SK-N-SH (cell line): ENCODE measurements around the gene PTPRK. TPM values are rescaled to one million over a fixed set of nuclear protein-coding genes. Genes with fewer than 3 reads are reported as not detected.

Experiments
- CTCF ChIA-PET: fragments of 300-600, 350-600 bp; formaldehyde crosslinking; extraction: SDS; loops from one replicate; lab custom pipeline; 2021; lab: Yijun Ruan, JAX
- POLR2A ChIA-PET: fragments of 350-600 bp; sonication (Branson Sonifier 250); formaldehyde crosslinking; extraction: SDS; loops from one replicate; lab custom pipeline; 2020; ENCODE audit warnings: antibody characterized with exemption, inconsistent platforms; lab: Yijun Ruan, JAX
- DNase-seq: peaks from one replicate; pipeline ENCODE4 v3.0.0; 2012
- H2AFZ ChIP-seq: fragments of 200-600 bp; sonication (generic); 2 replicates; pipeline ENCODE4 v1.8.1; 2016; ENCODE audit warnings: antibody characterized with exemption, mild to moderate bottlenecking, low read depth
- H3F3A ChIP-seq: fragments of 200-600 bp; sonication (generic); replicated peaks from 2 replicates; pipeline ENCODE3; 2016; ENCODE audit warnings: antibody characterized with exemption, mild to moderate bottlenecking; ENCODE audit not compliant: insufficient read depth
- H3K27ac ChIP-seq, 2 experiments: fragments of 200-500 bp in 1 of 2; fragments of 200-600 bp in 1 of 2; sonication (Bioruptor generic) in 1 of 2; sonication (generic), shearing (Covaris generic) in 1 of 2; 2 replicates each; pipeline versions ENCODE4 v1.5.1 to v1.6.1; 2014 to 2016; ENCODE audit warnings: low read depth in 2 of 2, inconsistent platforms in 1 of 2, low read length in 1 of 2, mild to moderate bottlenecking in 1 of 2, mixed read lengths in 1 of 2
- H3K27me3 ChIP-seq: fragments of 200-600 bp; sonication (generic), shearing (Covaris generic); 2 replicates; pipeline ENCODE4 v1.6.1; 2016; ENCODE audit warnings: mixed run types; ENCODE audit not compliant: insufficient read depth
- H3K36me3 ChIP-seq, 2 experiments: fragments of 200-500 bp in 1 of 2; fragments of 200-600 bp in 1 of 2; sonication (Bioruptor generic) in 1 of 2; sonication (generic) in 1 of 2; replicated peaks in 1 of 2; 2 replicates each; pipeline versions ENCODE3 to v1.5.1; 2014 to 2016; ENCODE audit warnings: low read length in 1 of 2, mild to moderate bottlenecking in 1 of 2; ENCODE audit not compliant: insufficient read depth in 2 of 2, control insufficient read depth in 1 of 2
- H3K4me1 ChIP-seq, 2 experiments: fragments of 200-500 bp in 1 of 2; fragments of 200-600 bp in 1 of 2; sonication (Bioruptor generic) in 1 of 2; sonication (generic), shearing (Covaris generic) in 1 of 2; 2 replicates each; pipeline versions ENCODE4 v1.5.1 to v1.6.1; 2014 to 2016; ENCODE audit warnings: low read depth in 1 of 2, low read length in 1 of 2, mixed run types in 1 of 2; ENCODE audit not compliant: insufficient read depth in 2 of 2, control insufficient read depth in 1 of 2
- H3K4me2 ChIP-seq: fragments of 200-600 bp; sonication (generic), shearing (Covaris generic); 2 replicates; pipeline ENCODE4 v1.6.1; 2017; ENCODE audit warnings: mixed run types
- H3K4me3 ChIP-seq, 2 experiments: fragments of 200-500 bp in 1 of 2; fragments of 200-600 bp in 1 of 2; sonication (Bioruptor generic) in 1 of 2; sonication (generic), shearing (Covaris generic) in 1 of 2; 2 replicates each; pipeline versions ENCODE4 v1.5.1 to v1.8.1; 2014 to 2016; ENCODE audit warnings: low read depth in 2 of 2, inconsistent platforms in 1 of 2, low read length in 1 of 2, mild to moderate bottlenecking in 1 of 2, mixed read lengths in 1 of 2, moderate library complexity in 1 of 2
- H3K79me2 ChIP-seq: fragments of 200-600 bp; sonication (generic); 2 replicates; pipeline ENCODE4 v1.8.1; 2017; ENCODE audit warnings: mild to moderate bottlenecking; ENCODE audit not compliant: insufficient read depth
- H3K9ac ChIP-seq: fragments of 200-600 bp; sonication (generic); 2 replicates; pipeline ENCODE4 v1.6.1; 2017; ENCODE audit warnings: mixed run types
- H3K9me2 ChIP-seq: fragments of 200-600 bp; sonication (generic); 2 replicates; pipeline ENCODE4 v1.6.1; 2017; ENCODE audit warnings: mixed run types
- H3K9me3 ChIP-seq: fragments of 200-600 bp; sonication (generic); 2 replicates; pipeline ENCODE4 v1.6.1; 2017; ENCODE audit warnings: mixed run types, mild to moderate bottlenecking, moderate library complexity
- H4K20me1 ChIP-seq: fragments of 200-600 bp; sonication (generic); 2 replicates; pipeline ENCODE4 v1.6.1; 2017; ENCODE audit warnings: mild to moderate bottlenecking, mixed run types; ENCODE audit not compliant: insufficient read depth
- CTCF ChIP-seq: fragments of 200-600 bp; sonication (generic); IDR thresholded peaks from 2 replicates; pipeline ENCODE4 v1.6.1; 2017; ENCODE audit warnings: antibody characterized with exemption, mild to moderate bottlenecking, moderate library complexity
- ELF1 ChIP-seq: IDR thresholded peaks from 2 replicates; pipeline ENCODE4 v1.4.0; 2012
- EP300 ChIP-seq, 2 experiments: IDR thresholded peaks; 2 replicates each; pipeline versions ENCODE4 v1.4.0 to v1.6.1; 2012; ENCODE audit warnings: borderline replicate concordance in 1 of 2, low read depth in 1 of 2, low read length in 1 of 2
- FOXJ3 ChIP-seq: sonication (generic); formaldehyde crosslinking; IDR thresholded peaks from 2 replicates; pipeline ENCODE4 v1.5.1; 2020; ENCODE audit warnings: mild to moderate bottlenecking, missing genetic modification reagents
- FOXM1 ChIP-seq: IDR thresholded peaks from 2 replicates; pipeline ENCODE4 v1.4.0; 2012; ENCODE audit warnings: low read depth, mild to moderate bottlenecking
- GABPA ChIP-seq: IDR thresholded peaks from 2 replicates; pipeline ENCODE4 v1.4.0; 2012; ENCODE audit warnings: low read depth, mild to moderate bottlenecking
- GATA2 ChIP-seq: sonication (generic); formaldehyde crosslinking; IDR thresholded peaks from 2 replicates; pipeline ENCODE4 v1.5.0; 2020; ENCODE audit warnings: mild to moderate bottlenecking, missing genetic modification reagents
- JUND ChIP-seq: IDR thresholded peaks from 2 replicates; pipeline ENCODE4 v1.4.0; 2012
- MAX ChIP-seq: IDR thresholded peaks from 2 replicates; pipeline ENCODE4 v1.4.0; 2012; ENCODE audit warnings: low read depth
- MEF2A ChIP-seq: IDR thresholded peaks from 2 replicates; pipeline ENCODE4 v1.4.0; 2012; ENCODE audit warnings: low read depth, borderline replicate concordance
- NFIC ChIP-seq: IDR thresholded peaks from 2 replicates; pipeline ENCODE4 v1.4.0; 2012; ENCODE audit warnings: borderline replicate concordance
- PBX3 ChIP-seq: IDR thresholded peaks from 2 replicates; pipeline ENCODE4; 2012
- POLR2AphosphoS5 ChIP-seq: IDR thresholded peaks from 2 replicates; pipeline ENCODE4 v1.6.1; 2012; ENCODE audit warnings: low read depth, low read length
- RCOR1 ChIP-seq: fragments of 150-350 bp; IDR thresholded peaks from 2 replicates; pipeline ENCODE4 v1.6.1; 2017; ENCODE audit warnings: antibody characterized with exemption, low read length
- RXRA ChIP-seq: IDR thresholded peaks from 2 replicates; pipeline ENCODE4 v1.4.0; 2012; ENCODE audit warnings: low read depth, mild to moderate bottlenecking, borderline replicate concordance
- SIN3A ChIP-seq: IDR thresholded peaks from 2 replicates; pipeline ENCODE4 v1.6.1; 2012; ENCODE audit warnings: low read depth, mild to moderate bottlenecking, low read length, moderate library complexity, borderline replicate concordance
- SMC3 ChIP-seq: IDR thresholded peaks from 2 replicates; pipeline ENCODE4 v1.6.1; 2012; ENCODE audit warnings: low read depth, low read length, improper control_type of control experiment
- TAF1 ChIP-seq: IDR thresholded peaks from 2 replicates; pipeline ENCODE4 v1.6.1; 2012; ENCODE audit warnings: low read depth, mild to moderate bottlenecking, low read length, moderate library complexity, borderline replicate concordance
- TEAD4 ChIP-seq: IDR thresholded peaks from 2 replicates; pipeline ENCODE4 v1.4.0; 2012; ENCODE audit warnings: mild to moderate bottlenecking, borderline replicate concordance; ENCODE audit not compliant: insufficient read depth
- USF1 ChIP-seq: IDR thresholded peaks from 2 replicates; pipeline ENCODE4 v1.4.0; 2012; ENCODE audit warnings: low read depth, borderline replicate concordance
- YY1 ChIP-seq: IDR thresholded peaks from 2 replicates; pipeline ENCODE4 v1.4.0; 2012; ENCODE audit warnings: low read depth, mild to moderate bottlenecking
- ZBTB33 ChIP-seq: IDR thresholded peaks from 2 replicates; pipeline ENCODE4 v1.4.0; 2012; ENCODE audit warnings: low read depth, borderline replicate concordance
- WGBS: methylation state at CpG from one replicate; pipeline ENCODE4 v1.1.6; 2017; ENCODE audit warnings: low lambda C conversion rate; 5-methylcytosine and 5-hydroxymethylcytosine counted together
- polyA plus RNA-seq, 3 experiments: library from polyadenylated mRNA; depleted of rRNA; stranded (reverse); fragments of >200 nt; gene quantifications; 2 replicates each; pipeline ENCODE4 v1.2.3, GENCODE V29; 2012

The PTPRK gene
- polyA plus RNA-seq, 1 of the 3 experiments (the other 2 are of a cell fraction) = 9.5 TPM

GRCh38 chr6:128155826-128156225, 364.6 kb downstream of the PTPRK start (continued):
- TF ChIP-seq EP300 (IDR thresholded peaks at IDR 0.05; ENCODE audit: borderline replicate concordance in 1 of 2, low read depth in 1 of 2, low read length in 1 of 2) (no peak), NFIC (no peak), RXRA (no peak), PBX3 (no peak), TAF1 (no peak), GATA2 (CRISPR knock-in tag) (no peak), TEAD4 (no peak)

GRCh38 chr6:128152551-128152950, 367.8 kb downstream of the PTPRK start:
- no peak overlapping the region for H2AFZ ChIP-seq
- H4K20me1 ChIP-seq = no peaks in the 10 kb centered on the region
- H3K4me3 ChIP-seq = no peak overlapping the region
- DNase-seq = no peak
- H3K9me3 ChIP-seq = no peaks in the 10 kb centered on the region
- WGBS = 75% methylated on average over 4 of the region's 4 CpGs
- CTCF ChIA-PET = no interaction called here
- no peak for TF ChIP-seq ZBTB33
- TF ChIP-seq PBX3 = no peak
- no peak for TF ChIP-seq YY1
- no peak for TF ChIP-seq MEF2A
- no peak for TF ChIP-seq RXRA
- TF ChIP-seq FOXM1 = no peak
- TF ChIP-seq RCOR1 = no peak
- no peak for TF ChIP-seq POLR2AphosphoS5
- no peak for TF ChIP-seq TAF1
- no peak for TF ChIP-seq SMC3
- TF ChIP-seq MAX = no peak
- no peak for TF ChIP-seq CTCF
- TF ChIP-seq GABPA = no peak
- TF ChIP-seq EP300 (IDR thresholded peaks at IDR 0.05; ENCODE audit: borderline replicate concordance in 1 of 2, low read depth in 1 of 2, low read length in 1 of 2) = no peak
- no peak for TF ChIP-seq SIN3A
- no peak for TF ChIP-seq TEAD4
- TF ChIP-seq FOXJ3 = no peak
- no peak for TF ChIP-seq USF1
- TF ChIP-seq ELF1 = no peak
- no peak for TF ChIP-seq JUND
- TF ChIP-seq, all 33 proteins: peak for 0
- no peak overlapping the region for H3K27ac ChIP-seq
- H3K9me2 ChIP-seq = no peaks in the 10 kb centered on the region
- POLR2A ChIA-PET = no interaction called here
- H3K4me2 ChIP-seq = no peak overlapping the region
- H3K36me3 ChIP-seq = peaks cover 0 to 3% of the 10 kb centered on the region in 2 experiments
- H3K27me3 ChIP-seq = no peaks in the 10 kb centered on the region
- H3F3A ChIP-seq = peaks cover 6% of the 10 kb centered on the region
- no peaks in the 10 kb centered on the region; a peak in 1 of 4 replicates for H3K4me1 ChIP-seq
- H3K79me2 ChIP-seq = no peaks in the 10 kb centered on the region
- no peak overlapping the region for H3K9ac ChIP-seq
